Lower lobe of right lung (tissue), 2 donors: ENCODE data around the gene ATP7A. TPM values are rescaled to one million over a fixed set of nuclear protein-coding genes. Genes with fewer than 3 reads are reported as not detected.

Experiments used
- ATAC-seq, 2 donors: fragments of 200-7000 bp; cut with Tn5 transposase; one replicate each; pipeline ENCODE4 v1.9.1; 2020 to 2022; ENCODE audit warnings: mild to moderate bottlenecking in 2 of 2, moderate library complexity in 2 of 2
- DNase-seq: peaks from one replicate; pipeline ENCODE4 v3.0.0-alpha.2; 2020
- H3K27ac ChIP-seq: fragments of 200-600 bp; one replicate; pipeline ENCODE4 v1.8.0; 2022
- H3K27me3 ChIP-seq: fragments of 200-600 bp; one replicate; pipeline ENCODE4 v1.8.0; 2022; ENCODE audit warnings: low read depth
- H3K36me3 ChIP-seq: fragments of 200-600 bp; one replicate; pipeline ENCODE4 v1.8.0; 2022; ENCODE audit warnings: mild to moderate bottlenecking
- H3K4me1 ChIP-seq: fragments of 200-600 bp; one replicate; pipeline ENCODE4 v1.8.0; 2022
- H3K4me3 ChIP-seq: fragments of 200-600 bp; one replicate; pipeline ENCODE4 v1.8.0; 2022; ENCODE audit warnings: mild to moderate bottlenecking
- H3K9me3 ChIP-seq: fragments of 200-600 bp; one replicate; pipeline ENCODE4 v1.8.0; 2022
- intact Hi-C: fragments of 100-400 bp; cut with DNase I; formaldehyde crosslinking; loops from one replicate; pipeline ENCODE4 v1.11.0; 2022
- total RNA-seq: library from RNA; stranded (reverse); fragmentation: NEBNext Ultra II Directional; extraction: Animal tissue kit (Norgen Biotek cat#: 25700); gene quantifications from one replicate; pipeline ENCODE4 v1.2.1, GENCODE V29; 2021
- TF ChIP-seq, protein P1 (sequence below): fragments of 200-600 bp; IDR thresholded peaks from one replicate; pipeline ENCODE4 v1.8.0; 2022; ENCODE audit warnings: antibody characterized with exemption, mild to moderate bottlenecking
- donor health status: DM: no; HTN: yes; CAD: no; lungs with severe emphysema.

ATP7A gene
- total RNA-seq, 1 donor from 2014 or later: 17.8 TPM

DNA sequence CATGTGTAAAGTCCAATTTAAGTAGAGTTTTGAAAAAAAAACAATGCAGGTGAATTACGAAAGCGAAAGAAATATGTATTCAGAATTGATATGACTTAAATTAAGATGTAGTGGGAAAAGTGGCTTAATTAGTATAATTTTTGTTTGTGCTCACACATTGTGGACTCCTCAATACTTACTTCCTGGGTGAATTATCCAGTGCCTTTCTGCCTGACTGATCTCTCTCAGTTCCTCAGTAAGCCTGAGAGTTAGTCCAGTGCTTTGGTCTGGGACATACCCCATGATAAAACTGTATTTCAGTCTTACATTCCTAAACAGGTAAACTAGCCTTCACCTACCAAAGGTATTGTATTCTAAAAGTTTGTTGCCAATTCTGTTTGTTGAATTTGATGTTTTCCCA is 50.6 kb downstream of the ATP7A start:
- ATAC-seq (no peak), DNase-seq (no peak)
- H3K27me3 ChIP-seq: no peaks in the 10 kb centered on the region
- no peaks in the 10 kb centered on the region for H3K36me3 ChIP-seq
- TF ChIP-seq, protein P1, sequence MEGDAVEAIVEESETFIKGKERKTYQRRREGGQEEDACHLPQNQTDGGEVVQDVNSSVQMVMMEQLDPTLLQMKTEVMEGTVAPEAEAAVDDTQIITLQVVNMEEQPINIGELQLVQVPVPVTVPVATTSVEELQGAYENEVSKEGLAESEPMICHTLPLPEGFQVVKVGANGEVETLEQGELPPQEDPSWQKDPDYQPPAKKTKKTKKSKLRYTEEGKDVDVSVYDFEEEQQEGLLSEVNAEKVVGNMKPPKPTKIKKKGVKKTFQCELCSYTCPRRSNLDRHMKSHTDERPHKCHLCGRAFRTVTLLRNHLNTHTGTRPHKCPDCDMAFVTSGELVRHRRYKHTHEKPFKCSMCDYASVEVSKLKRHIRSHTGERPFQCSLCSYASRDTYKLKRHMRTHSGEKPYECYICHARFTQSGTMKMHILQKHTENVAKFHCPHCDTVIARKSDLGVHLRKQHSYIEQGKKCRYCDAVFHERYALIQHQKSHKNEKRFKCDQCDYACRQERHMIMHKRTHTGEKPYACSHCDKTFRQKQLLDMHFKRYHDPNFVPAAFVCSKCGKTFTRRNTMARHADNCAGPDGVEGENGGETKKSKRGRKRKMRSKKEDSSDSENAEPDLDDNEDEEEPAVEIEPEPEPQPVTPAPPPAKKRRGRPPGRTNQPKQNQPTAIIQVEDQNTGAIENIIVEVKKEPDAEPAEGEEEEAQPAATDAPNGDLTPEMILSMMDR: no peak
- no peak overlapping the region for H3K4me3 ChIP-seq
- H3K4me1 ChIP-seq: no peaks in the 10 kb centered on the region
- no peak overlapping the region for H3K27ac ChIP-seq
- intact Hi-C loops: no loop called here
- no peaks in the 10 kb centered on the region for H3K9me3 ChIP-seq

DNA sequence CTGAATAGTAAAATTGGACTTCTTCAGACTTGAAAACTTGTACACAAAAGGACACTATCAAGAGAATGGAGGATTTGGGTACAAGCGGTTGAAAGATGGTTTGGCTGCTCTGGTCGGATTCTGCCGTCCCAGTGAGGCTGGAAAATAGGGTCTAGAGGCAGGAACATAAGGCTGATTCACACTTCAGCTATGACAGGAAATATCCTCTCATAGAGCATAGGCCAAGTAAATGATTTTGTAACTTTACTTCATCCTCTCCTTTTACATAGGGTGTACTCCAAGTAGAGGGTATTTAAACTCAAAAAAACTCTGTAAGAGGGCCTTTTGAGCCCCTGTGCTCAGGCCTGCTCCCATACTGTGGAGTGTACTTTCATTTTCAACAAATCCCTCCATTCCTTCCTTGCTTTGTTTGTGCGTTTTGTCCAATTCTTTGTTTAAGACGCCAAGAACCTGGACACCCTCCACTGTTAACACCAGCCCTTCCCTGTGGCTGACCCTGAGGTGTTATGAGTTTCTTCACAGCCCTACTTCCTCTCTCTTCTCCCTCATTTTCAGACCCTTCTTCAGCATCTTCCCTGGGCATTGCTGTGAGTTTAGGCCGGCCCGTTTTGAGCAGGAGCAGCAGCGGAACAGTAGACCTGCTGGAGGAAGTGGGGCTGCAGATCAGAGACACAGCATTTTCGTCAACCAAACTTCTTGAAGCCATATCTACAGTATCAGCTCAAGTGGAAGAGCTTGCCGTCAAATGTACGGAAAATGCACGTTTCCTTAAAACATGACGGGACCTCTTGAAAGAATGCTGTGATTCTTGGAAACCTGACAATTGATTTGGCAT is 51.8 kb downstream of the ATP7A start:
- H3K36me3 ChIP-seq: no peaks in the 10 kb centered on the region
- H3K4me3 ChIP-seq: no peak overlapping the region
- intact Hi-C loops: no loop called here
- H3K9me3 ChIP-seq: no peaks in the 10 kb centered on the region
- ATAC-seq: no peak
- DNase-seq: no peak
- H3K27me3 ChIP-seq: no peaks in the 10 kb centered on the region
- TF ChIP-seq, protein P1: no peak
- H3K27ac ChIP-seq: no peak overlapping the region
- no peaks in the 10 kb centered on the region for H3K4me1 ChIP-seq

DNA sequence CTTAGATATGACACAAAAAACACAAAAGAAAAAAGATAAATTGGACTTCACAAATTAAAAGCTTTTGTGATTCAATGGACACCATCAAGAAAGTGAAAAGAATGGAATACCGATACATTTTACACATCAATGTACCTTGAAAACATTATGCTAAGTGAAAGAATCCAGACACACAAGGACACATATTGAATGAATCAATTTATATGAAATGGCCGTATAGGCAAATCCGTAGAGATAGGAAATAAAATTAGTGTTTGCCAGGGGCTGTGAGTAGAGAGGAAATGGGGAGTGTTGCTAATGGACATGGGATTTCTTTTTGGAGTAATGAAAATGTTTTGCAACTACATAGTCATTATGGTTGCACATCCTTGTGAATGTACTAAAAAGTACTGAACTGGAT is 55.9 kb downstream of the ATP7A start:
- Histone ChIP-seq H3K4me1 (no peaks in the 10 kb centered on the region), H3K4me3 (no peak overlapping the region), H3K9me3 (no peaks in the 10 kb centered on the region), H3K36me3 (no peaks in the 10 kb centered on the region), H3K27me3 (no peaks in the 10 kb centered on the region), H3K27ac (no peak overlapping the region)
- TF ChIP-seq, protein P1: no peak
- no peak for ATAC-seq
- DNase-seq: no peak
- intact Hi-C loops: no loop called here

DNA sequence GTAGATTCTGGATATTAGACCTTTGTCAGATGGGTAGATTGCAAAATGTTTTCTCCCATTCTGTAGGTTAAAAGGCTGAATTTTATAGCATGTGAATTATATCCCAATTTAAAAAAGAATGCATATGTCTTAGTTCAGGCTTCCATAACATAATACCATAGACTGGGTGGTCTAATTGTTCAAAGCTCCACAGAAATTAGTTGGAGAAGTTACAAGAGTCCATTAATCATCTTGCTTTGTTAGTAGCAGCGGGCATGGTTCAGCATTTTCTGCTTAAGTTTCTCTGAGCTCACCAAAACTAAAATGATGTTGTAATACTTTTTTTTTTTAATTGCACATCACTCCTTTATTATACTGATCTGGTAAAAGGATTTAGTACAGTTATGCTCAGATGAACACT is 57.1 kb downstream of the ATP7A start:
- Histone ChIP-seq H3K4me1 (no peaks in the 10 kb centered on the region), H3K27me3 (no peaks in the 10 kb centered on the region), H3K36me3 (no peaks in the 10 kb centered on the region), H3K4me3 (no peak overlapping the region), H3K9me3 (no peaks in the 10 kb centered on the region), H3K27ac (no peak overlapping the region)
- intact Hi-C loops: no loop called here
- ATAC-seq (no peak), DNase-seq (no peak)
- TF ChIP-seq, protein P1: no peak

DNA sequence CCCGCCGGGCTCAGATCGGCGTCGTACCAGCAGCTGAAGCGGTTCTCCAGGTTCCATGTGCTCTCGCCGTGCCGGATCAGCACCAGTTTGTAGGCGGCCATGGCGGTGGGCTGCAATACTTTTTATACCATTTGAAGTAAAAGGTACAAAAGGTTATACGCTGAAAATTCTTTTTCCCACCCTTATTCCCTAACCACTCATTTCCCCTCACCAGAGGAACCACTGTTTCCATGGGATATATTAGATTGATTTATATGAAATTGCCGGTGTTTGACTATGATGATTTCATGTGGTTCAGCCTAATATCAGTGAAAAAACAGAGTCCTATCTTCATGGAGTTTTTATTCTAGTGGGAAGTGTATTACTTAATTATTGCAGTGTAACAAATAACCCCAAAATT is 59.0 kb downstream of the ATP7A start, which contains the start of gene PGAM4:
PGAM4 (minus strand) TSS at position 101 of the 400 bp plus-strand sequence; CDS start at position 101, 0 bp downstream.
- no peaks in the 10 kb centered on the region for H3K9me3 ChIP-seq
- no peak for DNase-seq
- H3K36me3 ChIP-seq: no peaks in the 10 kb centered on the region
- intact Hi-C loops: no loop called here
- H3K27ac ChIP-seq: no peak within 1 kb of the TSS
- no peaks in the 10 kb centered on the region for H3K4me1 ChIP-seq
- ATAC-seq: no peak
- no peaks in the 10 kb centered on the region for H3K27me3 ChIP-seq
- no peak within 1 kb of the TSS for H3K4me3 ChIP-seq
- TF ChIP-seq, protein P1: no peak
